Common myeloid progenitor, CD34-positive (primary cell): ENCODE results near the gene PDLIM1. TPM values are rescaled to one million over a fixed set of nuclear protein-coding genes. Genes with fewer than 3 reads are reported as not detected.

Experiments
- CTCF ChIA-PET: fragments of 350-600 bp; sonication (Branson Sonifier 250); formaldehyde crosslinking; loops from one replicate; lab custom pipeline; 2021; ENCODE audit warnings: antibody characterized with exemption; lab: Charles Lee
- POLR2A ChIA-PET: fragments of 350-600 bp; sonication (Branson Sonifier 250); formaldehyde crosslinking; loops from one replicate; lab custom pipeline; 2021; ENCODE audit warnings: antibody characterized with exemption; lab: Charles Lee
- DNase-seq, 3 donors: peaks; one replicate each; pipeline versions ENCODE4 v3.0.0 to v3.0.0-alpha.2; 2013
- H3K27ac ChIP-seq, 2 experiments: 1 replicate in 1 of 2; 2 replicates in 1 of 2; pipeline ENCODE4 v1.7.0; 2013; ENCODE audit warnings: inconsistent platforms in 2 of 2, low read length in 2 of 2, mild to moderate bottlenecking in 2 of 2, low read depth in 1 of 2, moderate library complexity in 1 of 2; ENCODE audit not compliant: severe bottlenecking in 2 of 2, insufficient read depth in 1 of 2, poor library complexity in 1 of 2
- H3K27me3 ChIP-seq, 5 experiments: replicated peaks in 2 of 5; 1 replicate in 3 of 5; 2 replicates in 2 of 5; pipeline versions ENCODE4 v1.6.1 to v1.7.0; 2013; ENCODE audit warnings: low read length in 4 of 5, mild to moderate bottlenecking in 2 of 5, moderate library complexity in 2 of 5, inconsistent platforms in 1 of 5; ENCODE audit not compliant: insufficient read depth in 5 of 5, control insufficient read depth in 4 of 5
- H3K36me3 ChIP-seq, 4 experiments: 1 replicate in 2 of 4; 2 replicates in 2 of 4; pipeline versions ENCODE4 v1.6.1 to v1.7.0; 2013; ENCODE audit warnings: low read length in 3 of 4, control low read depth in 1 of 4, mild to moderate bottlenecking in 1 of 4; ENCODE audit not compliant: control insufficient read depth in 4 of 4, insufficient read depth in 4 of 4
- H3K4me1 ChIP-seq, 4 experiments: 1 replicate in 3 of 4; 2 replicates in 1 of 4; pipeline versions ENCODE4 v1.6.1 to v1.7.1; 2013; ENCODE audit warnings: low read length in 3 of 4, mild to moderate bottlenecking in 3 of 4, control low read depth in 1 of 4, inconsistent platforms in 1 of 4, moderate library complexity in 1 of 4; ENCODE audit not compliant: control insufficient read depth in 4 of 4, insufficient read depth in 4 of 4; ENCODE audit errors: control extremely low read depth in 1 of 4
- H3K4me3 ChIP-seq, 7 experiments: 1 replicate in 4 of 7; 2 replicates in 3 of 7; pipeline versions ENCODE4 v1.5.1 to v1.7.0; 2013; ENCODE audit warnings: mild to moderate bottlenecking in 7 of 7, low read length in 6 of 7, moderate library complexity in 6 of 7, inconsistent platforms in 2 of 7, low read depth in 2 of 7, control low read depth in 1 of 7; ENCODE audit not compliant: insufficient read depth in 4 of 7, control insufficient read depth in 1 of 7; ENCODE audit errors: extremely low read depth in 1 of 7
- H3K9me3 ChIP-seq, 5 experiments: 1 replicate in 4 of 5; 2 replicates in 1 of 5; pipeline versions ENCODE4 v1.6.1 to v1.7.1; 2013; ENCODE audit warnings: low read length in 4 of 5, mild to moderate bottlenecking in 2 of 5, inconsistent platforms in 1 of 5, low read depth in 1 of 5, moderate library complexity in 1 of 5; ENCODE audit not compliant: control insufficient read depth in 4 of 5, insufficient read depth in 2 of 5; ENCODE audit errors: control extremely low read depth in 1 of 5
- WGBS: methylation state at CpG from one replicate; pipeline ENCODE4 v1.1.5; 2013; ENCODE audit not compliant: insufficient coverage; 5-methylcytosine and 5-hydroxymethylcytosine counted together
- polyA plus RNA-seq: library from polyadenylated mRNA; unstranded; fragments of 120-200 nt; gene quantifications from one replicate; pipeline ENCODE4 v1.2.1, GENCODE V29; 2013

PDLIM1 gene
- 110 TPM for polyA plus RNA-seq

GRCh38 chr10:95290461-95291364, at the start of gene PDLIM1:
Gene PDLIM1 (minus strand): TSS chr10:95291003. CDS start chr10:95290915, 88 bp downstream.
- peak within 1 kb of the TSS in 1 of 2 experiments; percentile 25 for H3K27ac ChIP-seq
- H3K36me3 ChIP-seq, result no peaks in the 10 kb centered on the region
- peaks cover 5 to 32% (median 24%) of the 10 kb centered on the region in 4 experiments for H3K4me1 ChIP-seq
- CTCF ChIA-PET, result interaction anchor here (0.6 to 1.4 kb wide), 3 partner anchors 12 to 48 kb away, joined by 3 to 4 read pairs (median 4); no protein-coding TSS in a partner anchor
- POLR2A ChIA-PET, result interaction anchor here (1.2 kb wide), 1 partner anchor 24 kb away, joined by 3 read pairs; no protein-coding TSS in a partner anchor
- peak; percentile 72 to 90 (median 80) for DNase-seq
- WGBS, result under 1% methylated on average over 91 of the region's 119 CpGs
- peak within 1 kb of the TSS; percentile 45 to 85 (median 75) for H3K4me3 ChIP-seq
- no peaks in the 10 kb centered on the region for H3K27me3 ChIP-seq
- H3K9me3 ChIP-seq, result no peaks in the 10 kb centered on the region

GRCh38 chr10:95339863-95340262, 49.1 kb upstream of the PDLIM1 start:
- H3K36me3 ChIP-seq, result peaks cover 0 to 2% (median 0%) of the 10 kb centered on the region in 4 experiments
- H3K9me3 ChIP-seq, result no peaks in the 10 kb centered on the region
- CTCF ChIA-PET, result interaction anchor here (0.9 to 1.1 kb wide), 3 partner anchors 20 to 264 kb away, joined by 3 read pairs; no protein-coding TSS in a partner anchor
- DNase-seq, result no peak
- WGBS, result 100% methylated on average over 1 of the region's 1 CpG
- POLR2A ChIA-PET, result no interaction called here
- no peak overlapping the region for H3K27ac ChIP-seq
- peaks cover 0 to 3% (median 0%) of the 10 kb centered on the region in 4 experiments for H3K4me1 ChIP-seq
- no peaks in the 10 kb centered on the region for H3K27me3 ChIP-seq
- no peak overlapping the region for H3K4me3 ChIP-seq

GRCh38 chr10:95337423-95338160, 46.8 kb upstream of the PDLIM1 start:
- Histone ChIP-seq H3K9me3 (no peaks in the 10 kb centered on the region), H3K27ac (no peak overlapping the region), H3K4me3 (no peak overlapping the region), H3K27me3 (no peaks in the 10 kb centered on the region), H3K4me1 (peaks cover 0 to 13% (median 7%) of the 10 kb centered on the region in 4 experiments), H3K36me3 (peaks cover 0 to 2% (median 0%) of the 10 kb centered on the region in 4 experiments)
- WGBS, result 92% methylated on average over 6 of the region's 10 CpGs
- CTCF ChIA-PET, result interaction anchor here (1.0 kb wide), 1 partner anchor 21 kb away, joined by 4 read pairs; no protein-coding TSS in a partner anchor
- POLR2A ChIA-PET, result no interaction called here
- DNase-seq, result no peak

GRCh38 chr10:95336702-95337101, 45.9 kb upstream of the PDLIM1 start:
- POLR2A ChIA-PET, result no interaction called here
- 98% methylated on average over 8 of the region's 9 CpGs for WGBS
- CTCF ChIA-PET, result interaction anchor here (0.7 to 1.4 kb wide), 4 partner anchors 22 to 91 kb away, joined by 3 to 5 read pairs (median 3); no protein-coding TSS in a partner anchor
- no peak for DNase-seq
- Histone ChIP-seq H3K27me3 (no peaks in the 10 kb centered on the region), H3K36me3 (peaks cover 0 to 2% (median 0%) of the 10 kb centered on the region in 4 experiments), H3K27ac (no peak overlapping the region), H3K4me1 (peaks cover 0 to 13% (median 7%) of the 10 kb centered on the region in 4 experiments), H3K4me3 (no peak overlapping the region), H3K9me3 (no peaks in the 10 kb centered on the region)

GRCh38 chr10:95335933-95336699, 45.3 kb upstream of the PDLIM1 start:
- Histone ChIP-seq H3K36me3 (peaks cover 0 to 2% (median 0%) of the 10 kb centered on the region in 4 experiments), H3K27ac (no peak overlapping the region), H3K27me3 (no peaks in the 10 kb centered on the region), H3K4me1 (peaks cover 0 to 13% (median 7%) of the 10 kb centered on the region in 4 experiments), H3K9me3 (no peaks in the 10 kb centered on the region), H3K4me3 (no peak overlapping the region)
- ChIA-PET POLR2A (no interaction called here), CTCF (interaction anchor here (0.7 to 1.4 kb wide), 4 partner anchors 23 to 90 kb away, joined by 3 to 5 read pairs (median 3); no protein-coding TSS in a partner anchor)
- WGBS, result 97% methylated on average over 17 of the region's 19 CpGs
- no peak for DNase-seq

- Histone ChIP-seq H3K36me3 (peaks cover 0 to 2% (median 0%) of the 10 kb centered on the region in 4 experiments), H3K4me3 (peak overlapping the region in 1 of 7 experiments; percentile 42), H3K27me3 (no peaks in the 10 kb centered on the region), H3K4me1 (peaks cover 0 to 13% (median 7%) of the 10 kb centered on the region in 4 experiments), H3K27ac (no peak overlapping the region), H3K9me3 (no peaks in the 10 kb centered on the region)
- CTCF ChIA-PET, result no interaction called here
- POLR2A ChIA-PET, result no interaction called here
- WGBS, result 100% methylated on average over 3 of the region's 3 CpGs
- no peak for DNase-seq
Measured at GRCh38 chr10:95334805-95335144, 44.0 kb upstream of the PDLIM1 start.
